HepG2 (cell line): Measurements from ENCODE around the gene SPINK5.

ENCODE experiments used
- ELF3 ChIP-seq: IDR thresholded peaks from 2 replicates; pipeline ENCODE4 v1.6.1; 2016; ENCODE audit warnings: missing genetic modification reagents, missing compliant biosample characterization
- FOXM1 ChIP-seq: sonication (generic); formaldehyde crosslinking; IDR thresholded peaks from 2 replicates; pipeline ENCODE4 v1.5.0; 2020; ENCODE audit warnings: missing genetic modification reagents
- PCBP1 ChIP-seq: fragments of 200-400 bp; formaldehyde crosslinking; IDR thresholded peaks from 2 replicates; pipeline ENCODE4 v1.6.1; 2017; ENCODE audit warnings: mild to moderate bottlenecking, low read depth, low read length, borderline replicate concordance
- TCF7L2 ChIP-seq: IDR thresholded peaks from 2 replicates; pipeline ENCODE4 v1.6.1; 2011; ENCODE audit warnings: mild to moderate bottlenecking, low read depth, low read length, moderate library complexity
- ZGPAT ChIP-seq: IDR thresholded peaks from 2 replicates; pipeline ENCODE4 v1.6.1; 2016; ENCODE audit warnings: mild to moderate bottlenecking
- ZNF18 ChIP-seq: sonication (generic); formaldehyde crosslinking; IDR thresholded peaks from 2 replicates; pipeline ENCODE4 v1.8.0; 2022; ENCODE audit warnings: mild to moderate bottlenecking, missing genetic modification reagents; ENCODE audit not compliant: insufficient replicate concordance
- ZNF296 ChIP-seq: sonication (generic); formaldehyde crosslinking; conservative IDR thresholded peaks from 2 replicates; pipeline ENCODE4 v1.5.0; 2020; ENCODE audit warnings: mild to moderate bottlenecking, missing genetic modification reagents
- ZNF318 ChIP-seq: sonication (generic); formaldehyde crosslinking; IDR thresholded peaks from 2 replicates; pipeline ENCODE4 v1.4.0; 2020; ENCODE audit warnings: mild to moderate bottlenecking, missing genetic modification reagents
- ZNF407 ChIP-seq: sonication (generic); formaldehyde crosslinking; IDR thresholded peaks from one replicate; pipeline ENCODE4 v1.5.1; 2020; ENCODE audit warnings: mild to moderate bottlenecking, missing genetic modification reagents; ENCODE audit errors: not compliant biosample characterization
- ZNF501 ChIP-seq: sonication (generic); formaldehyde crosslinking; IDR thresholded peaks from 2 replicates; pipeline ENCODE4 v1.5.1; 2020; ENCODE audit warnings: mild to moderate bottlenecking, moderate library complexity, missing genetic modification reagents
- ZNF687 ChIP-seq: sonication (generic); formaldehyde crosslinking; IDR thresholded peaks from 2 replicates; pipeline ENCODE4 v1.5.1; 2020; ENCODE audit warnings: mild to moderate bottlenecking, missing genetic modification reagents, moderate library complexity

GRCh38 chr5:148043705-148044104, 20.1 kb upstream of the SPINK5 start:
- no peak for TF ChIP-seq ZNF18 (CRISPR knock-in tag)
- TF ChIP-seq FOXM1 (CRISPR knock-in tag), result no peak
- no peak for TF ChIP-seq ZGPAT
- TF ChIP-seq ZNF687 (CRISPR knock-in tag), result no peak
- no peak for TF ChIP-seq ZNF407 (CRISPR knock-in tag)
- no peak for TF ChIP-seq ZNF318
- TF ChIP-seq ZNF501 (CRISPR knock-in tag), result no peak
- no peak for TF ChIP-seq ELF3 (CRISPR knock-in tag)
- TF ChIP-seq PCBP1, result no peak
- no peak for TF ChIP-seq TCF7L2
- no peak for TF ChIP-seq ZNF296
